HEK293 (cell line): ENCODE results near the gene EBF3.

Experiments
- CTCF ChIA-PET: fragments of 350-600 bp; formaldehyde crosslinking; extraction: SDS; loops from one replicate; lab custom pipeline; 2021; ENCODE audit warnings: antibody characterized with exemption; lab: Yijun Ruan, JAX
- POLR2A ChIA-PET: fragments of 300-600 bp; formaldehyde crosslinking; extraction: SDS; loops from one replicate; lab custom pipeline; 2020; ENCODE audit warnings: antibody characterized with exemption, inconsistent platforms; lab: Yijun Ruan, JAX
- H3K27ac ChIP-seq: fragments of 200-500 bp; sonication (Bioruptor generic); 2 replicates; pipeline ENCODE4 v1.5.1; 2014; ENCODE audit warnings: low read depth, low read length, control low read depth, inconsistent platforms; ENCODE audit errors: extremely low read depth
- H3K36me3 ChIP-seq, 2 experiments: fragments of 200-500 bp in 1 of 2; sonication (Bioruptor generic) in 1 of 2; 1 replicate in 1 of 2; 2 replicates in 1 of 2; pipeline ENCODE4 v1.5.1; 2014 to 2017; ENCODE audit warnings: inconsistent platforms in 2 of 2, low read length in 2 of 2; ENCODE audit not compliant: control insufficient read depth in 2 of 2, insufficient read depth in 1 of 2
- H3K4me1 ChIP-seq: fragments of 200-500 bp; sonication (Bioruptor generic); 2 replicates; pipeline ENCODE4 v1.5.1; 2014; ENCODE audit warnings: mild to moderate bottlenecking, low read length, inconsistent platforms; ENCODE audit not compliant: control insufficient read depth, insufficient read depth
- H3K4me3 ChIP-seq: 2 replicates; pipeline ENCODE4 v1.5.1; 2011; ENCODE audit warnings: low read depth, mild to moderate bottlenecking, control low read depth, low read length, moderate library complexity
- H3K9me3 ChIP-seq: fragments of 200-500 bp; sonication (Bioruptor generic); 2 replicates; pipeline ENCODE4 v1.5.1; 2014; ENCODE audit warnings: low read depth, low read length, inconsistent platforms; ENCODE audit not compliant: control insufficient read depth, insufficient read depth
- KLF10 ChIP-seq: fragments of 450-650 bp; IDR thresholded peaks from 2 replicates; pipeline ENCODE4 v1.5.1; 2018; ENCODE audit warnings: missing biosample characterization, mild to moderate bottlenecking, missing genetic modification characterization
- SP3 ChIP-seq: fragments of 450-650 bp; formaldehyde crosslinking; IDR thresholded peaks from 2 replicates; pipeline ENCODE4 v1.5.1; 2016; ENCODE audit warnings: missing biosample characterization, missing genetic modification characterization
- TCF7L2 ChIP-seq: IDR thresholded peaks from 2 replicates; pipeline ENCODE4 v1.6.1; 2011; ENCODE audit warnings: low read depth, mild to moderate bottlenecking, inconsistent platforms, low read length, moderate library complexity, borderline replicate concordance
- WT1 ChIP-seq: fragments of 450-650 bp; formaldehyde crosslinking; IDR thresholded peaks from 2 replicates; pipeline ENCODE4 v1.5.1; 2016; ENCODE audit warnings: missing biosample characterization, missing genetic modification characterization
- ZNF266 ChIP-seq: fragments of 450-650 bp; formaldehyde crosslinking; IDR thresholded peaks from 2 replicates; pipeline ENCODE4 v1.5.1; 2016; ENCODE audit warnings: missing biosample characterization, missing genetic modification characterization, low read depth
- ZNF335 ChIP-seq: fragments of 450-650 bp; formaldehyde crosslinking; conservative IDR thresholded peaks from 2 replicates; pipeline ENCODE4 v1.5.1; 2016; ENCODE audit warnings: missing biosample characterization, missing genetic modification characterization
- ZNF391 ChIP-seq: fragments of 450-650 bp; formaldehyde crosslinking; IDR thresholded peaks from 2 replicates; pipeline ENCODE4 v1.5.1; 2016; ENCODE audit warnings: low read depth, missing biosample characterization, missing genetic modification characterization, borderline replicate concordance
- ZNF530 ChIP-seq: fragments of 450-650 bp; formaldehyde crosslinking; IDR thresholded peaks from 2 replicates; pipeline ENCODE4 v1.5.1; 2016; ENCODE audit warnings: low read depth, missing biosample characterization, missing genetic modification characterization
- ZNF670 ChIP-seq: fragments of 450-650 bp; formaldehyde crosslinking; IDR thresholded peaks from 2 replicates; pipeline ENCODE4 v1.5.1; 2016; ENCODE audit warnings: missing biosample characterization, missing genetic modification characterization, low read depth
- ZNF701 ChIP-seq: fragments of 450-650 bp; formaldehyde crosslinking; IDR thresholded peaks from 2 replicates; pipeline ENCODE4 v1.5.1; 2016; ENCODE audit warnings: missing biosample characterization, missing genetic modification characterization
- ZNF777 ChIP-seq: fragments of 450-650 bp; formaldehyde crosslinking; IDR thresholded peaks from 2 replicates; pipeline ENCODE4 v1.5.1; 2017; ENCODE audit warnings: missing biosample characterization, missing genetic modification characterization, borderline replicate concordance
- ZNF785 ChIP-seq: fragments of 450-650 bp; formaldehyde crosslinking; IDR thresholded peaks from 2 replicates; pipeline ENCODE4 v1.5.1; 2016; ENCODE audit warnings: missing biosample characterization, missing genetic modification characterization
- ZXDB ChIP-seq: fragments of 450-650 bp; formaldehyde crosslinking; IDR thresholded peaks from 2 replicates; pipeline ENCODE4 v1.5.1; 2016; ENCODE audit warnings: missing biosample characterization, missing genetic modification characterization
- TF ChIP-seq, protein P1 (sequence below): fragments of 450-650 bp; formaldehyde crosslinking; IDR thresholded peaks from 2 replicates; pipeline ENCODE4 v1.5.1; 2017; ENCODE audit warnings: missing biosample characterization, missing genetic modification characterization
- TF ChIP-seq, protein P2 (sequence below): fragments of 450-650 bp; formaldehyde crosslinking; IDR thresholded peaks from 2 replicates; pipeline ENCODE4 v1.5.1; 2016; ENCODE audit warnings: missing biosample characterization, missing genetic modification characterization
- TF ChIP-seq, protein P3 (sequence below): fragments of 450-650 bp; formaldehyde crosslinking; IDR thresholded peaks from 2 replicates; pipeline ENCODE4 v1.5.1; 2016; ENCODE audit warnings: missing biosample characterization, missing genetic modification characterization
- TF ChIP-seq, protein P4 (sequence below): fragments of 450-650 bp; IDR thresholded peaks from 2 replicates; pipeline ENCODE4 v1.5.1; 2018; ENCODE audit warnings: missing biosample characterization, mild to moderate bottlenecking, missing genetic modification characterization
- TF ChIP-seq, protein P5 (sequence below): fragments of 450-650 bp; formaldehyde crosslinking; IDR thresholded peaks from 2 replicates; pipeline ENCODE4 v1.5.1; 2016; ENCODE audit warnings: missing biosample characterization, missing genetic modification characterization
- TF ChIP-seq, protein P6 (sequence below): fragments of 450-650 bp; formaldehyde crosslinking; IDR thresholded peaks from 2 replicates; pipeline ENCODE4 v1.5.1; 2016; ENCODE audit warnings: missing biosample characterization, missing genetic modification characterization

The EBF3 gene

DNA sequence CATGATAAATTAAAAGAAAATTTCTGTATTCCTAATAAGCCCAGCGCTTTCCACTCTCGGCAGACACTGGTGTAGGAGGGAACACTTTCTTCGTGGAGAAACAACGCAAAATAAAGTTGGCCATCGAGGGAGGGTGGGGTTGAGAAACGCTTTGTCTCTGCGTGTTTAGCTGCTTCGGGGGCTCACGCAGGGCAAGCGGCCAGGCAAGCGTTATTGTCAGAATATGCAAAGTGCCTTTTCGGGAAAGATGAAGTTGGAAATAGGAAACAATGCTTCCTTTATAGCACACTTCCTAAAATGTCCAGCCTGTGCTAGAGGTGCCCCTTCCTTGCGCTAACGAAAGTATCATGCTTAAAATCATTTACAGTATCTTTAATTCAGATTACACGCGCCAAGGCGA lies 1.9 kb upstream of the EBF3 start (continued):
- TF ChIP-seq ZNF670 = no peak
- no peak for TF ChIP-seq TCF7L2
- TF ChIP-seq ZNF785 (tag by site-specific recombination) = no peak

DNA sequence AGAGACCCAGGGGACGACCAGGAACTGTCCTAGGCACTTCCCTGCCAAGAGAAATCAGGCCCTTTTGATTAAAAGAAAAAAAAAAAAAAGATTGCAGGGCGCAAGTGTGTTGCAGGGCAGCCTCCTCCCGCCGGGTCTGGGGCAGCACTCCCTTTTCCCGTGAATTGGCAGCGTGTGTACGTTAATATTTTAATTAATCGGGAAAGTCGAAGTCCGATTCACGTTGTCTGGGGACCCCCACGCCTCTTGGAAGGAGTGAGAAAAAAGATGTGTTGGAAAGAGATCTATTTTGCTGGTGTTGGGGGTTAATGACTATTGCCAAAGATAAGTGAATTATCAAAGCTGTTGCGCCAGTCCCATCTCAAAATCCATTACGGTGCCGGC lies 1.3 kb upstream of the EBF3 start:
- H3K4me1 ChIP-seq = peaks cover 12% of the 10 kb centered on the region
- H3K36me3 ChIP-seq = no peaks in the 10 kb centered on the region
- no peak overlapping the region for H3K4me3 ChIP-seq
- CTCF ChIA-PET = interaction anchor here (0.6 to 1.1 kb wide), 2 partner anchors 170 to 934 kb away, joined by 3 to 5 read pairs; no protein-coding TSS in a partner anchor
- POLR2A ChIA-PET = no interaction called here
- H3K27ac ChIP-seq = no peak overlapping the region
- no peaks in the 10 kb centered on the region for H3K9me3 ChIP-seq
- TF ChIP-seq ZNF530 (tag by site-specific recombination) = no peak
- TF ChIP-seq, protein P1, sequence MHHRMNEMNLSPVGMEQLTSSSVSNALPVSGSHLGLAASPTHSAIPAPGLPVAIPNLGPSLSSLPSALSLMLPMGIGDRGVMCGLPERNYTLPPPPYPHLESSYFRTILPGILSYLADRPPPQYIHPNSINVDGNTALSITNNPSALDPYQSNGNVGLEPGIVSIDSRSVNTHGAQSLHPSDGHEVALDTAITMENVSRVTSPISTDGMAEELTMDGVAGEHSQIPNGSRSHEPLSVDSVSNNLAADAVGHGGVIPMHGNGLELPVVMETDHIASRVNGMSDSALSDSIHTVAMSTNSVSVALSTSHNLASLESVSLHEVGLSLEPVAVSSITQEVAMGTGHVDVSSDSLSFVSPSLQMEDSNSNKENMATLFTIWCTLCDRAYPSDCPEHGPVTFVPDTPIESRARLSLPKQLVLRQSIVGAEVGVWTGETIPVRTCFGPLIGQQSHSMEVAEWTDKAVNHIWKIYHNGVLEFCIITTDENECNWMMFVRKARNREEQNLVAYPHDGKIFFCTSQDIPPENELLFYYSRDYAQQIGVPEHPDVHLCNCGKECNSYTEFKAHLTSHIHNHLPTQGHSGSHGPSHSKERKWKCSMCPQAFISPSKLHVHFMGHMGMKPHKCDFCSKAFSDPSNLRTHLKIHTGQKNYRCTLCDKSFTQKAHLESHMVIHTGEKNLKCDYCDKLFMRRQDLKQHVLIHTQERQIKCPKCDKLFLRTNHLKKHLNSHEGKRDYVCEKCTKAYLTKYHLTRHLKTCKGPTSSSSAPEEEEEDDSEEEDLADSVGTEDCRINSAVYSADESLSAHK (tag by site-specific recombination) = no peak
- no peak for TF ChIP-seq ZNF701 (tag by site-specific recombination)

DNA sequence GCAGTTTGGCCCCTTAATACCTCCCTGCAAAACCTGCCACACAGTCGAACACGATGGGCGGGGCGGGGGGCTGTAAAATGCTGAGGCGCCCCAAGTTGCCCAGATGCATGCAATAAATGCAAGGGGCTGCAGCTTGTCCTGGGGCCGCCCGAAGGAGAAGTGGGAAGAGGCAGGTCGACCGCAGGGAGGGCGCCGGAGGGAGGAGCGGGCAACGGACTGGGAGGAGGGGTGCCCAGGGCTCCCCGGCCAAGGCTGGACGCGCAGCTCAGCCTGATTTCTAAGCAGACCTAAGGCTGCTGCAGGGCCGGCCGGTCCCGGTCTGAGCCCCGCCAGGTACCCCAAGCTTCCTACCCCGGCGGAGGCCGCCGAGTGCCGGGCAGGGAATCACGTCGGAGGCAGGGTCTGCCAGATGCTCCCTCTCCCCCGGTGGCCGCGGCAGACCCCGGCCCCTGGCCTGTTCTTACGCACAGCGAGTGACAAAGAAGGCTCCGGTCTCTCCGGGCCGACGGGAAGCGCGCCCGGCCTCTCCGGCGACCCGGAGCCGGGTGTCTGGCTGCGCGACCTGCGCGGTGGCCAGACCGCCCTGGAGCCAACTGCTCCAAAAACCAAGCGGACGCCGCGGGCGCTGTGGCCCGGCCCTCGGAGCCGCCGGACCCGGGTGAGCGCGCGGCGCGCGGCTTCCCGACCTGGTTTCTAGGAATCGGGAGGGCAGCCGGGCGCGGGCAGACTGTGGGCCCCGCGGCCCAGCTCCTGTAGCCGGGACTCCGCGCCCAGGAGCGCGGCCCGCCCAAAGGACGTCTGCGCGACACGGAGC lies 744 bp upstream of the EBF3 start:
- Histone ChIP-seq H3K4me1 (peaks cover 9% of the 10 kb centered on the region), H3K9me3 (no peaks in the 10 kb centered on the region), H3K4me3 (peak overlapping the region; percentile 35), H3K36me3 (peaks cover 0 to under 1% of the 10 kb centered on the region in 2 experiments; a peak in 1 of 3 replicates), H3K27ac (peak overlapping the region; percentile 67; the same call in 1 of the 2 replicates)
- POLR2A ChIA-PET = no interaction called here
- CTCF ChIA-PET = interaction anchor here (0.6 kb wide), 1 partner anchor 170 kb away, joined by 3 read pairs; no protein-coding TSS in a partner anchor
- TF ChIP-seq SP3 (tag by site-specific recombination) (peak; percentile 19; the same call in 1 of the 2 replicates), ZNF777 (tag by site-specific recombination) (peak; percentile 16; the same call in 1 of the 2 replicates), WT1 (tag by site-specific recombination) (no peak), ZNF335 (tag by site-specific recombination) (peak; percentile 67), ZNF266 (tag by site-specific recombination) (no peak), ZNF670 (no peak), KLF10 (tag by site-specific recombination) (no peak), ZNF391 (tag by site-specific recombination) (no peak), ZXDB (tag by site-specific recombination) (peak; percentile 19; the same call in 1 of the 2 replicates)
- TF ChIP-seq, protein P2, sequence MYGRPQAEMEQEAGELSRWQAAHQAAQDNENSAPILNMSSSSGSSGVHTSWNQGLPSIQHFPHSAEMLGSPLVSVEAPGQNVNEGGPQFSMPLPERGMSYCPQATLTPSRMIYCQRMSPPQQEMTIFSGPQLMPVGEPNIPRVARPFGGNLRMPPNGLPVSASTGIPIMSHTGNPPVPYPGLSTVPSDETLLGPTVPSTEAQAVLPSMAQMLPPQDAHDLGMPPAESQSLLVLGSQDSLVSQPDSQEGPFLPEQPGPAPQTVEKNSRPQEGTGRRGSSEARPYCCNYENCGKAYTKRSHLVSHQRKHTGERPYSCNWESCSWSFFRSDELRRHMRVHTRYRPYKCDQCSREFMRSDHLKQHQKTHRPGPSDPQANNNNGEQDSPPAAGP (tag by site-specific recombination) = 0 out of 2 replicates have a peak, but pooled peaks have one; percentile 15
- TF ChIP-seq, protein P3, sequence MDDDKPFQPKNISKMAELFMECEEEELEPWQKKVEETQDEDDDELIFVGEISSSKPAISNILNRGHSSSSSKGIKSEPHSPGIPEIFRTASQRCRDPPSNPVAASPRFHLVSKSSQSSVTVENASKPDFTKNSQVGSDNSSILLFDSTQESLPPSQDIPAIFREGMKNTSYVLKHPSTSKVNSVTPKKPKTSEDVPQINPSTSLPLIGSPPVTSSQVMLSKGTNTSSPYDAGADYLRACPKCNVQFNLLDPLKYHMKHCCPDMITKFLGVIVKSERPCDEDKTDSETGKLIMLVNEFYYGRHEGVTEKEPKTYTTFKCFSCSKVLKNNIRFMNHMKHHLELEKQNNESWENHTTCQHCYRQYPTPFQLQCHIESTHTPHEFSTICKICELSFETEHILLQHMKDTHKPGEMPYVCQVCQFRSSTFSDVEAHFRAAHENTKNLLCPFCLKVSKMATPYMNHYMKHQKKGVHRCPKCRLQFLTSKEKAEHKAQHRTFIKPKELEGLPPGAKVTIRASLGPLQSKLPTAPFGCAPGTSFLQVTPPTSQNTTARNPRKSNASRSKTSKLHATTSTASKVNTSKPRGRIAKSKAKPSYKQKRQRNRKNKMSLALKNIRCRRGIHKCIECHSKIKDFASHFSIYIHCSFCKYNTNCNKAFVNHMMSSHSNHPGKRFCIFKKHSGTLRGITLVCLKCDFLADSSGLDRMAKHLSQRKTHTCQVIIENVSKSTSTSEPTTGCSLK (tag by site-specific recombination) = no peak
- TF ChIP-seq, protein P4, sequence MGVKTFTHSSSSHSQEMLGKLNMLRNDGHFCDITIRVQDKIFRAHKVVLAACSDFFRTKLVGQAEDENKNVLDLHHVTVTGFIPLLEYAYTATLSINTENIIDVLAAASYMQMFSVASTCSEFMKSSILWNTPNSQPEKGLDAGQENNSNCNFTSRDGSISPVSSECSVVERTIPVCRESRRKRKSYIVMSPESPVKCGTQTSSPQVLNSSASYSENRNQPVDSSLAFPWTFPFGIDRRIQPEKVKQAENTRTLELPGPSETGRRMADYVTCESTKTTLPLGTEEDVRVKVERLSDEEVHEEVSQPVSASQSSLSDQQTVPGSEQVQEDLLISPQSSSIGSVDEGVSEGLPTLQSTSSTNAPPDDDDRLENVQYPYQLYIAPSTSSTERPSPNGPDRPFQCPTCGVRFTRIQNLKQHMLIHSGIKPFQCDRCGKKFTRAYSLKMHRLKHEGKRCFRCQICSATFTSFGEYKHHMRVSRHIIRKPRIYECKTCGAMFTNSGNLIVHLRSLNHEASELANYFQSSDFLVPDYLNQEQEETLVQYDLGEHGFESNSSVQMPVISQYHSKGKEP = peak; percentile 95
- TF ChIP-seq, protein P5, sequence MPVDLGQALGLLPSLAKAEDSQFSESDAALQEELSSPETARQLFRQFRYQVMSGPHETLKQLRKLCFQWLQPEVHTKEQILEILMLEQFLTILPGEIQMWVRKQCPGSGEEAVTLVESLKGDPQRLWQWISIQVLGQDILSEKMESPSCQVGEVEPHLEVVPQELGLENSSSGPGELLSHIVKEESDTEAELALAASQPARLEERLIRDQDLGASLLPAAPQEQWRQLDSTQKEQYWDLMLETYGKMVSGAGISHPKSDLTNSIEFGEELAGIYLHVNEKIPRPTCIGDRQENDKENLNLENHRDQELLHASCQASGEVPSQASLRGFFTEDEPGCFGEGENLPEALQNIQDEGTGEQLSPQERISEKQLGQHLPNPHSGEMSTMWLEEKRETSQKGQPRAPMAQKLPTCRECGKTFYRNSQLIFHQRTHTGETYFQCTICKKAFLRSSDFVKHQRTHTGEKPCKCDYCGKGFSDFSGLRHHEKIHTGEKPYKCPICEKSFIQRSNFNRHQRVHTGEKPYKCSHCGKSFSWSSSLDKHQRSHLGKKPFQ (tag by site-specific recombination) = no peak
- TF ChIP-seq, protein P6, sequence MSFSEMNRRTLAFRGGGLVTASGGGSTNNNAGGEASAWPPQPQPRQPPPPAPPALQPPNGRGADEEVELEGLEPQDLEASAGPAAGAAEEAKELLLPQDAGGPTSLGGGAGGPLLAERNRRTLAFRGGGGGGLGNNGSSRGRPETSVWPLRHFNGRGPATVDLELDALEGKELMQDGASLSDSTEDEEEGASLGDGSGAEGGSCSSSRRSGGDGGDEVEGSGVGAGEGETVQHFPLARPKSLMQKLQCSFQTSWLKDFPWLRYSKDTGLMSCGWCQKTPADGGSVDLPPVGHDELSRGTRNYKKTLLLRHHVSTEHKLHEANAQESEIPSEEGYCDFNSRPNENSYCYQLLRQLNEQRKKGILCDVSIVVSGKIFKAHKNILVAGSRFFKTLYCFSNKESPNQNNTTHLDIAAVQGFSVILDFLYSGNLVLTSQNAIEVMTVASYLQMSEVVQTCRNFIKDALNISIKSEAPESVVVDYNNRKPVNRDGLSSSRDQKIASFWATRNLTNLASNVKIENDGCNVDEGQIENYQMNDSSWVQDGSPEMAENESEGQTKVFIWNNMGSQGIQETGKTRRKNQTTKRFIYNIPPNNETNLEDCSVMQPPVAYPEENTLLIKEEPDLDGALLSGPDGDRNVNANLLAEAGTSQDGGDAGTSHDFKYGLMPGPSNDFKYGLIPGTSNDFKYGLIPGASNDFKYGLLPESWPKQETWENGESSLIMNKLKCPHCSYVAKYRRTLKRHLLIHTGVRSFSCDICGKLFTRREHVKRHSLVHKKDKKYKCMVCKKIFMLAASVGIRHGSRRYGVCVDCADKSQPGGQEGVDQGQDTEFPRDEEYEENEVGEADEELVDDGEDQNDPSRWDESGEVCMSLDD (tag by site-specific recombination) = peak; percentile 27; the same call in 1 of the 2 replicates
